Mesothelial cell of epicardium (in vitro differentiated cells): Measurements from ENCODE around the gene ZNF555. TPM values are rescaled to one million over a fixed set of nuclear protein-coding genes. Genes with fewer than 3 reads are reported as not detected.
"Not testable (repeated sequence)": the region's sequence is repeated elsewhere in the genome, so short reads cannot be mapped to it uniquely, and the experiment has no call there.

Experiments used
- DNase-seq, 2 experiments: peaks; one replicate each; pipeline ENCODE4 v3.0.0; 2021; ENCODE audit warnings: low spot score in 2 of 2; ENCODE audit not compliant: unreplicated experiment in 2 of 2
- H3K27ac Mint-ChIP-seq: 2 replicates; pipeline ENCODE4 v1.8.0; 2021; ENCODE audit warnings: mixed read lengths
- H3K27me3 Mint-ChIP-seq: 2 replicates; pipeline ENCODE4 v1.8.0; 2021; ENCODE audit warnings: low read depth, mixed read lengths
- H3K36me3 Mint-ChIP-seq: 2 replicates; pipeline ENCODE4 v1.8.0; 2021; ENCODE audit warnings: mixed read lengths
- H3K4me1 Mint-ChIP-seq: 2 replicates; pipeline ENCODE4 v1.8.0; 2021; ENCODE audit warnings: mixed read lengths
- H3K4me3 Mint-ChIP-seq: 2 replicates; pipeline ENCODE4 v1.8.0; 2021; ENCODE audit warnings: mild to moderate bottlenecking, moderate library complexity, mixed read lengths
- H3K9me3 Mint-ChIP-seq: 2 replicates; pipeline ENCODE4 v1.8.0; 2021; ENCODE audit warnings: mixed read lengths
- total RNA-seq: library from RNA; stranded (reverse); gene quantifications from 3 replicates; pipeline ENCODE4 v1.2.1, GENCODE V29; 2021
- TF ChIP-seq, protein P1 (sequence below): fragments of 200-600 bp; sonication (generic); IDR thresholded peaks from one replicate; pipeline ENCODE4 v1.5.0; 2021; ENCODE audit warnings: antibody characterized with exemption; ENCODE audit not compliant: unreplicated experiment

ZNF555 gene
- total RNA-seq, 1 donor from 2014 or later = 10.6 TPM

DNA sequence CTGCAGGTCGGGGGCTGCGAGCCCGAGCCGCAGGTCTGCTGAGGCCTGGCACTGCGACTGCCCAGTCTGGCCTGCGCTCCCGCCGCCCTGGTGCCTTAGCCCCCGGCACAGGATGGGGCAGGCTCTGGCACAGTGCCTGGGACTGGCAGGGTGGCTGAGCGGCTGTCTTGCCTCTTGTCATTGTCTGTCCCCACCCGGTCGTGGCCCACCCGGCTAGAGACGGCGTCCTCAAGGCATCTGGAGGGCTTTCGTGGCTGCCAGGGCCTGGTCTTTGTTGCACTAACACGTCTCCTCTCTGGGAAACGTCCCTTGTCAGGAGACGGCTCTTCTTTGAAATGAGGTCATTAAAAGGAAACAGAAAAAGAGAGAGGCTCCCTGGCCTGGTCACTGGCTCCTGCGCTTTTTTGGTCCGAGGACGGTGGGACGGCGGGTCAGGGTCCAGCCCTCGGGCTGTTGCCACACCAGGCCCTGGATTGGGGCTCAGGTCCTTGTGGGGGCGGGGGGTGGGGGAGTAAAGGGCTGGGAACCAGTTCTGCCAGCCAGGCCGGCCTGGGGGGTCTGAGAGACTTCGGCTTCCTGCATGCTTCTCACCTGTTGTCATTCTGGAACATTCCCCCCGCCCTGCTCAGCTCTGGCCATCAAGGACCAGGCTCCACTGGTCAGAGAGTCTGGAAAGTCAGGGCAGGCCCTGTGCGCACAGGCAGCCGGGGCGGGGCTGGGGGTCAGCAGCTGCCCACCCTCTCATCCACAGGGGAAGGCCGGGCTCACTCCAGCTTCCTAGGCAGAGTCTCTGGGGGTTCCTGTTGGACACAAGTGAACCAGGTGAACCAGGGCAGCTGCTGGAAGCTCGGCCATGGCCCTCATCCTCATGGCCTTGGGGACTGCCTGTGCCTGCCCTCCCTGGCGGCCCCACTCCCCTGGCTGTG lies 27.8 kb upstream of the ZNF555 start:
- H3K27ac Mint-ChIP-seq = no peak overlapping the region
- no peaks in the 10 kb centered on the region for H3K4me1 Mint-ChIP-seq

DNA sequence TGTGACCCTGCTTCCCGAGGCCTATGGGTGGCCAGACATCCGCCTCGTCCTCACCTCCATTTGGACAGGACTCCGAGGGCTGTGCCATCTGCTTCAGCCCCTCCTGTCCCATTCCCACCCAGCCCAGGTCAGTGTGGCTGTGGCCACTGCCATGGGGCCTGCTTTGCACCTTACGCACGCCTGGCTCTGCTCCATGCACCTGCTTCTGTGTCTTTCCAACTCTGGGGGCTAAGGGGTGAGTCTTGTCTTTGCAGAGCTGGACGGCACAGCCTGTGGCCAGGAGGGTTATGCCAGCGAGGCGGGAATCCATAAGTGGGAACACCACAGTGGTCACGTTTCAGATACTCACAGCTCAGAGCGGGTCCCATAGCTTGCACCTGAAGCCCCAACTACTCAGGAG lies 26.8 kb upstream of the ZNF555 start:
- H3K36me3 Mint-ChIP-seq = no peaks in the 10 kb centered on the region

More for the DNA sequence above, 27.8 kb upstream of the ZNF555 start:
- no peak for DNase-seq
- TF ChIP-seq, protein P1, sequence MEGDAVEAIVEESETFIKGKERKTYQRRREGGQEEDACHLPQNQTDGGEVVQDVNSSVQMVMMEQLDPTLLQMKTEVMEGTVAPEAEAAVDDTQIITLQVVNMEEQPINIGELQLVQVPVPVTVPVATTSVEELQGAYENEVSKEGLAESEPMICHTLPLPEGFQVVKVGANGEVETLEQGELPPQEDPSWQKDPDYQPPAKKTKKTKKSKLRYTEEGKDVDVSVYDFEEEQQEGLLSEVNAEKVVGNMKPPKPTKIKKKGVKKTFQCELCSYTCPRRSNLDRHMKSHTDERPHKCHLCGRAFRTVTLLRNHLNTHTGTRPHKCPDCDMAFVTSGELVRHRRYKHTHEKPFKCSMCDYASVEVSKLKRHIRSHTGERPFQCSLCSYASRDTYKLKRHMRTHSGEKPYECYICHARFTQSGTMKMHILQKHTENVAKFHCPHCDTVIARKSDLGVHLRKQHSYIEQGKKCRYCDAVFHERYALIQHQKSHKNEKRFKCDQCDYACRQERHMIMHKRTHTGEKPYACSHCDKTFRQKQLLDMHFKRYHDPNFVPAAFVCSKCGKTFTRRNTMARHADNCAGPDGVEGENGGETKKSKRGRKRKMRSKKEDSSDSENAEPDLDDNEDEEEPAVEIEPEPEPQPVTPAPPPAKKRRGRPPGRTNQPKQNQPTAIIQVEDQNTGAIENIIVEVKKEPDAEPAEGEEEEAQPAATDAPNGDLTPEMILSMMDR = no peak
- no peaks in the 10 kb centered on the region for H3K27me3 Mint-ChIP-seq
- peaks cover 7% of the 10 kb centered on the region for H3K36me3 Mint-ChIP-seq
- no peaks in the 10 kb centered on the region for H3K9me3 Mint-ChIP-seq
- no peak overlapping the region for H3K4me3 Mint-ChIP-seq

DNA sequence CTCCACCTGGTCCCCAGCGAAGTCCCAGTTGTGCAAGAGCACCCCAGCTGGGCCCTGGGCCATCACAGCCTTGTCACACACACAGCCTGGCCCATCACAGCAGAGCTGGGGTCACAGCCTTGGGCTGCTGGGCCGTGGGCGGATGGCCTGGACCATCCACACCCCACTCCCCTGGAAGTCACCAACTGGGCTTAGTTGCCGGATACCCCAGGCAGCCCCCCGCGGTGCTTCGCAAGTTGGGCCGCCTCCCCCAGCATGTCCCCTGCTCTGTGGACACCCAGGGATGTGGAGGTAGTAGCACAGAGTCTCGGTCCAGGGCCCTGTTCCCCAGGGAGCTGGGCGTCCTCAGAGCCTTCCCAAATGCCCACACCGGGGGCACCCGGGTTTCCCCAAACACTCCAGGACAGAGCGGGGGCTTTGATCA lies 26.1 kb upstream of the ZNF555 start:
- H3K36me3 Mint-ChIP-seq = no peaks in the 10 kb centered on the region
- TF ChIP-seq, protein P1 = no peak
- no peaks in the 10 kb centered on the region for H3K9me3 Mint-ChIP-seq
- H3K27me3 Mint-ChIP-seq = no peaks in the 10 kb centered on the region
- no peak for DNase-seq
- no peak overlapping the region for H3K27ac Mint-ChIP-seq
- H3K4me1 Mint-ChIP-seq = peaks cover under 1% of the 10 kb centered on the region
- H3K4me3 Mint-ChIP-seq = no peak overlapping the region

More for the DNA sequence above, 26.8 kb upstream of the ZNF555 start:
- Mint-ChIP-seq H3K27ac (no peak overlapping the region), H3K27me3 (no peaks in the 10 kb centered on the region), H3K4me3 (no peak overlapping the region), H3K4me1 (no peaks in the 10 kb centered on the region), H3K9me3 (no peaks in the 10 kb centered on the region)
- DNase-seq = no peak
- TF ChIP-seq, protein P1 = no peak

DNA sequence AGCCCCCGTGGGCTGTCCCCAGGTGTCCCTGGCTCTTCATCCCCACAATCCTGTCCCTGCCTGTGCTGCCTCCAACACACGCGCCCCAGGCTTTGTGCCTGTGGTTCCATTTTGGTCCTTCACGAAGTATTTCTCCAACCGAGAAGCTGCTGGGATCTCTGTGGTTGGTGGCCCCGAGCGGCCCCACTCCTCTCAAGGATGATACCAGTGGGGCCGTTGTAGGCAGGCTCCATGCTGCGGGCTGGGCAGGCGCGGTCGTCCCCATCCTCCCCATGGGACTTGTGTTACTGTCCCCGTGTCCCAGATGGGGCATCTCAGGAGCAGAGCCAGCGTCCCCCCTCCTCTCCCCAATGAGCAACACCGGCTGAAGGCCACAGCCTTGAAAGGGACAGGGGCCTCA lies 25.4 kb upstream of the ZNF555 start:
- H3K9me3 Mint-ChIP-seq = no peaks in the 10 kb centered on the region
- H3K4me3 Mint-ChIP-seq = no peak overlapping the region
- H3K27me3 Mint-ChIP-seq = no peaks in the 10 kb centered on the region
- no peak for DNase-seq
- H3K4me1 Mint-ChIP-seq = peaks cover 3% of the 10 kb centered on the region
- no peak overlapping the region for H3K27ac Mint-ChIP-seq
- TF ChIP-seq, protein P1 = no peak
- H3K36me3 Mint-ChIP-seq = no peaks in the 10 kb centered on the region

DNA sequence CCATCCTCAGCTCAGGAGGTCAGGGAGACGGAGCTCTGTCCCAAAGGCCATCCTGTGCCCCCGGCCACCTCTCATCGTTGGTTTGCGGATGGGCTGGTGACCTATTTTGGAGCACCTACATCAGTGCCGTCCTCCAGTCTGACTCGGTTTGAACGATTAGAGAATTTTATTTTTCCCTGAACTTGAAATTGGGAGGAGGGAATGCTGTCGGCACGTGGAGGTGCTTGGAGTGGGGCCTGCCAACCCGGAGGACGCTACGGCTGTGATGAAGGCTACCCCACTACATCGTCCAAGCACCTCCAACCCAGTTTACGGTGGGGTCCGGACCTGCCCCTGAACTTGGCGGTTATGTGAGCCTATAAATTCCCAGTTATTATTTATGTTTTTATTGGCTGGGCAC lies 24.6 kb upstream of the ZNF555 start:
- Mint-ChIP-seq H3K36me3 (no peaks in the 10 kb centered on the region), H3K4me1 (peaks cover 3% of the 10 kb centered on the region), H3K4me3 (no peak overlapping the region), H3K27ac (no peak overlapping the region), H3K9me3 (no peaks in the 10 kb centered on the region), H3K27me3 (no peaks in the 10 kb centered on the region)
- TF ChIP-seq, protein P1 = no peak
- DNase-seq = no peak

DNA sequence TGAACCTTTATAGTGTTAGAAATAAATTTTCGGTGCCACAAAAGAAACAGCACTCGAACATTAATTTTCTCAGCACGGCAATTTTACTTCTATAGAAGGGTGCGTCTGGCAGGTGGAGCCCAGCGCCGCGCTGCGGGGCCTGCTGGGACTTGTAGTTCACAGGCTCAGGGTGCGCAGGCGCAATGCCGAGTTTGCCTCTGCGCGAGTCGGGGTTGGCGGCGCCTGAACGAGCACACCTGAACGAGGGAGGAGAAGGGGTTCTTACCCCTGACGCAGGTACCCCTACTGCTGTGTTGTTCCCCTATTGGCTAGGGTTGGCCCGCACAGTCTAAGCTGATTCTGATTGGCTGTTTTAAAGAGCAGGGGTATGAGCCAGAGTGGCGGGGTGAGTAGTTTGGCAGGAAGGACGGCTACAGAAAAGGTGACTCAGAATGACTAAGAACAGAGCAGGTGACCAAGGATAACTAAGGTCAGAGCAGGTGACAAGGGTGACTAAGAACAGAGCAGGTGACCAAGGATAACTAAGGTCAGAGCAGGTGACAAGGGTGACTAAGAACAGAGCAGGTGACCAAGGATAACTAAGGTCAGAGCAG lies 23.9 kb upstream of the ZNF555 start:
- not testable (repeated sequence) for H3K4me3 Mint-ChIP-seq, H3K9me3 Mint-ChIP-seq, DNase-seq, H3K36me3 Mint-ChIP-seq, H3K27me3 Mint-ChIP-seq, H3K27ac Mint-ChIP-seq, H3K4me1 Mint-ChIP-seq
